Naive B cell (primary cell): Measurements from ENCODE around the gene ZFR. TPM values are rescaled to one million over a fixed set of nuclear protein-coding genes. Genes with fewer than 3 reads are reported as not detected.
"Not testable (repeated sequence)": the region's sequence is repeated elsewhere in the genome, so short reads cannot be mapped to it uniquely, and the experiment has no call there.

Experiments used
- ATAC-seq, 2 donors: fragments of 150-1000 bp; cut with Tn5 transposase; 2 replicates each; pipeline ENCODE4 v1.10.0; 2021; ENCODE audit warnings: low read depth in 2 of 2, mild to moderate bottlenecking in 2 of 2, moderate library complexity in 2 of 2
- DNase-seq: peaks from one replicate; pipeline ENCODE4 v3.0.0; 2022
- H3K27ac Mint-ChIP-seq, 6 donors: one replicate each; pipeline ENCODE4 v1.8.0; 2020 to 2022; ENCODE audit warnings: mild to moderate bottlenecking in 6 of 6, mixed read lengths in 6 of 6, moderate library complexity in 5 of 6, inconsistent platforms in 2 of 6
- H3K27me3 Mint-ChIP-seq, 3 donors: one replicate each; pipeline ENCODE4 v1.8.0; 2021 to 2022; ENCODE audit warnings: mixed read lengths in 3 of 3, mild to moderate bottlenecking in 1 of 3
- H3K36me3 Mint-ChIP-seq, 2 donors: one replicate each; pipeline ENCODE4 v1.8.0; 2020 to 2022; ENCODE audit warnings: mixed read lengths in 2 of 2, inconsistent platforms in 1 of 2, mild to moderate bottlenecking in 1 of 2
- H3K4me1 Mint-ChIP-seq, 3 donors: one replicate each; pipeline ENCODE4 v1.8.0; 2020 to 2022; ENCODE audit warnings: mixed read lengths in 3 of 3, inconsistent platforms in 1 of 3, mild to moderate bottlenecking in 1 of 3, moderate library complexity in 1 of 3
- H3K4me3 Mint-ChIP-seq, 8 donors: one replicate each; pipeline ENCODE4 v1.8.0; 2020 to 2022; ENCODE audit warnings: mild to moderate bottlenecking in 8 of 8, mixed read lengths in 8 of 8, moderate library complexity in 8 of 8, inconsistent platforms in 2 of 8
- H3K9me3 Mint-ChIP-seq, 7 donors: one replicate each; pipeline ENCODE4 v1.8.0; 2020 to 2022; ENCODE audit warnings: mixed read lengths in 7 of 7, mild to moderate bottlenecking in 5 of 7, inconsistent platforms in 2 of 7, moderate library complexity in 1 of 7
- polyA plus RNA-seq, 6 donors: library from polyadenylated mRNA; unstranded; fragments of 300-500 nt; fragmentation: Illumina TruSeq; gene quantifications; one replicate each; pipeline ENCODE4 v1.2.3, GENCODE V29; 2021; ENCODE audit warnings: low read depth in 6 of 6

Gene ZFR
- polyA plus RNA-seq, 6 donors from 2014 or later = 95.4 to 125 (median 107) TPM

DNA sequence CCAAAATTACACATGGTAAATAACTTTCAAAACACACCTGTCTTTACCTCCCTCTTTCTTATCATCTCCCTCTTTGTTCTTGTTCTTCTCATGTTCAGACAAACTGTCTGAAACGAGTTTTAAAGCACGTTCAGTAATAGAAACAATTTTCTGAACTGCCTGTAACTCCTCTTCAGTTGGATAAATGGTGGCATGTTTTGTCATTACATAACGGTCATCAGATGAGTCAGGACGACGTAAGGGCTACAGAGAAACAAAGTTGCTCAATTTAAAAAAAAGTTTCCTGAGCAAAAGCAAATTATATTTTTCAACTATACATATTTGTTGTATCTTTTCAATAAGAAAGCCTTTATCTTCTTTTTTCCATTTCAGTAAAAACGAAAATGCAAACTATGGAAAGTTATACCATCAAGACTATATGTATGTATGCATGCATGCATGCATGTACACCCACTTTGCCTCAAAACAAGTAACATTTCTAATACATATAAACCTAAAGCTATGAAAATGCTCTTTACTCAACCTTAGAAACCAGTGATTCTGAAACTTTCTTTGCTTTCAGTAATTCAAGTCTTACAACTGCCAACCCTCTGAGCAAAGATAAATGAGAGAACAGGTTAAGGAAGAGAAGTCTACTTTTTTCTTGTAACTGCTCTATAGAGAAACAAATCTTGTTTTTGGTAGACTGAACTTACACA lies 56.0 kb downstream of the ZFR start:
- no peaks in the 10 kb centered on the region for H3K27me3 Mint-ChIP-seq
- no peak overlapping the region for H3K27ac Mint-ChIP-seq
- no peak for DNase-seq
- no peak for ATAC-seq
- no peaks in the 10 kb centered on the region for H3K4me1 Mint-ChIP-seq
- H3K36me3 Mint-ChIP-seq = peaks cover 7 to 19% of the 10 kb centered on the region in 2 donors
- no peak overlapping the region for H3K4me3 Mint-ChIP-seq
- H3K9me3 Mint-ChIP-seq = no peaks in the 10 kb centered on the region

DNA sequence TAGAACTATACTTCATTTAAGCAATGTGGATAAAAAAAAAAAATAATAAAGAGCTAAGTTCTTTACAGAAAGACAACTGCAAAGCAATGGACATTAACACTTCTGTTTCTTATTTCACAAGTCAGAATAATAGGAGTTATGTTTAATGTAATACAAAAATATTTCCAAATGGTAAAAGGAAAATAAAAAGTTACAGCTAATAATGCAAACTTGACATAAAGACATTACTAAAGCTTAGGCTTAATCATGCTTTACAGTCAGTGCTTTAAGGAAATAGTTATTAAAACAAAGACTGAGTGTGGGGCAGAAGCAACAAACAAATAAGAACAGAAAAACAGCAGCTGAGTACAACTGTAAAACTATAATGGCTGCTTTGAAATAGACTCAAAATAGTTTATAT lies 56.7 kb downstream of the ZFR start:
- Mint-ChIP-seq H3K36me3 (peaks cover 7 to 19% of the 10 kb centered on the region in 2 donors), H3K9me3 (no peaks in the 10 kb centered on the region), H3K27ac (no peak overlapping the region), H3K4me1 (no peaks in the 10 kb centered on the region), H3K4me3 (no peak overlapping the region), H3K27me3 (no peaks in the 10 kb centered on the region)
- DNase-seq = no peak
- no peak for ATAC-seq

DNA sequence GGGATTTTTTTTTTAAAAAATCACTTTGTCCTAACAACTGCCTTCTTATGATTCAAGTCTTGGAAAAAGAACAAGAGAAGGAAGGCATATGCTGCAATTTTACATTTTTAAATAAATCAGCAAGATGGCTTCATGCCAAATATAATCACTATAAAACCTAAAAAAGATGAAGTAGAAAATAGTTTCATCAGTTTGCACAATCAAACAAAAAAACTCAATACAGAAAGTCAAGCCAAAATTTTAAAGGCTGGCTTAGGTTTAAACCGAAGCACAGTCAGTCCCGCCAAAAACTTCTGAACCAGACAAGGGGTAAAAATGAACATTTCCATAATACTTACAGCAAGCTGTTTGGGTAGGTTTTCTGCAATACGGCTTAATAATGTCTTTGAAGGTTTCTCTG lies 57.3 kb downstream of the ZFR start:
- peaks cover 7 to 19% of the 10 kb centered on the region in 2 donors for H3K36me3 Mint-ChIP-seq
- H3K4me1 Mint-ChIP-seq = no peaks in the 10 kb centered on the region
- DNase-seq = no peak
- ATAC-seq = no peak
- H3K4me3 Mint-ChIP-seq = no peak overlapping the region
- no peaks in the 10 kb centered on the region for H3K27me3 Mint-ChIP-seq
- no peaks in the 10 kb centered on the region for H3K9me3 Mint-ChIP-seq
- H3K27ac Mint-ChIP-seq = no peak overlapping the region

DNA sequence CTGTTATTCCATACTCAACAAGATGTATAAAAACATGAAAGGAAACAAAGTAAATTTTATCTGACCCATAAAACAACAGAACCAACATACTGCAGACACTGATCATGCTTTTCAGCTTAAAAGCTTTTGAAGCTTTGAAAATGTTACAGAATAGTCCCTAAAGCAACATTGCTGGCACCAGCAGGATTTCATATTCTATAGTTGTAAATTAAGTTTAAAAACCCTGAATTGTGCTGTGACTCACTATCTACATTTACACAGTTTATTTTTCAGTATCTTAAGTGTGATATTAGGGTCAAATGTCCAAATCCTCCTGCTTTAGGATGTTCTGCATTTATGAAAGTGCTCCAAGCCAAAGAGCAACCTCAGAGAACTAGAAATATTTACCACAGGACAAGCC lies 59.9 kb downstream of the ZFR start:
- H3K36me3 Mint-ChIP-seq = peaks cover 7 to 15% of the 10 kb centered on the region in 2 donors
- H3K4me3 Mint-ChIP-seq = no peak overlapping the region
- H3K27me3 Mint-ChIP-seq = no peaks in the 10 kb centered on the region
- H3K27ac Mint-ChIP-seq = no peak overlapping the region
- H3K4me1 Mint-ChIP-seq = no peaks in the 10 kb centered on the region
- no peak for ATAC-seq
- DNase-seq = no peak
- H3K9me3 Mint-ChIP-seq = no peaks in the 10 kb centered on the region

DNA sequence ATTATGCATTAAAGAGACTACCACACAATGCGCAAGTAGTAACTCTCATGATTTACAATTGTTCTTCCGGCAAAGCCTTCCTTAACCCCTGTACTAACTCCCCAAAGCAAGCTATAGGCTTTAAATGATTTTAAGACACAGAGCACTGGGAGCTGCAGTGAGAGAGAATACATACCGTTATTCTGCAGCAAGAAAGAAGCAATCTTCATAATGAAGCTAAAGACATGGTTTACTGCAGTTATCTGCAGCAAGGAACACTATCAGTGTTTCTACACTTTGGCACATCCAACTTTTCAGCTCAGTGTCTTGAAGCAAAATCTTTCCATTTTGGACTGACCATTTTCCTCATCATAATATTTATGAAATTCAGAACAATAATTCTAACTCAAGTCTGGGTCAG lies 61.0 kb downstream of the ZFR start:
- ATAC-seq (no peak), DNase-seq (no peak)
- no peaks in the 10 kb centered on the region for H3K4me1 Mint-ChIP-seq
- H3K9me3 Mint-ChIP-seq = no peaks in the 10 kb centered on the region
- H3K4me3 Mint-ChIP-seq = no peak overlapping the region
- H3K36me3 Mint-ChIP-seq = peaks cover 7 to 16% of the 10 kb centered on the region in 2 donors
- no peaks in the 10 kb centered on the region for H3K27me3 Mint-ChIP-seq
- no peak overlapping the region for H3K27ac Mint-ChIP-seq

DNA sequence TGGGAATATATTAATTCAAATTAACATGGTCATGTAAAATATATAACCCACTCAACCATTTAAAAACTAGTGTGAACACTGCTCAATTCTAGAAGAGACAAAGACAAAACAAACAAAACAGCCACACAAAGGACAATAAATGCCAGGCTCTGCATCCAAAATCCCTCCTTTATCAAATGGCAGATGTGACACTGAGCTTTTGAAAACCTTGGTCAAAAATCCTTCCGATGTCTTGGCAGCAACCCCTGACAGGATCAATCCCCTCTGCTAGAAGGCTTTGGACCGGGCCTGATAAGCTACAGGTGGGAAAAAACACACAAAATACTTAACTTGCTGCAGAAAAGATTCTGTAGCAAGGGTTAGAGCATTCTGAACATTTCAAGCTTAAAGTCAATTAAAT lies 61.5 kb downstream of the ZFR start:
- no peaks in the 10 kb centered on the region for H3K27me3 Mint-ChIP-seq
- no peak overlapping the region for H3K4me3 Mint-ChIP-seq
- peaks cover 7 to 11% of the 10 kb centered on the region in 2 donors for H3K36me3 Mint-ChIP-seq
- DNase-seq (no peak), ATAC-seq (no peak)
- no peaks in the 10 kb centered on the region for H3K9me3 Mint-ChIP-seq
- H3K27ac Mint-ChIP-seq = peak overlapping the region in 2 of 6 donors; percentile 44 to 47
- H3K4me1 Mint-ChIP-seq = no peaks in the 10 kb centered on the region

DNA sequence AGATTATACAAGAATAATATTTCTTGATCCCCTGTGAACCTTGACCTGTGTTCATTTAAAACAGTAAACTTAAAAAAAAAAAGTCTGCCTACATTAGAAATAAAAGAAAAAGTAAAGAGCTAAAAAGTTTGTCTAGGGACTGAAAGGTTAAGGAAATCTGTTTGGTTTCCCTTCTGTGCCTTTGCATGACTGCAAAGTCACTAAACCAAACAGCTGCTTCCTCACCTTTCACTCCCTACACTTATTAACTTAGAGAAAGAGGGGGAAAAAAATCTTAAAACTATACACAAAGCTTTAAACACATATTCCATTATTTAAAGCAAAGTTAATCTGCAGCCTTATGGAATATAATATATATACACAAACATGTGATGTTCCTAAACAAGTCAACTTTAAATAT lies 65.1 kb downstream of the ZFR start:
- Mint-ChIP-seq H3K4me1 (no peaks in the 10 kb centered on the region), H3K9me3 (no peaks in the 10 kb centered on the region), H3K27me3 (no peaks in the 10 kb centered on the region), H3K27ac (peak overlapping the region in 2 of 6 donors; percentile 43 to 89), H3K4me3 (no peak overlapping the region), H3K36me3 (peaks cover 3 to 9% of the 10 kb centered on the region in 2 donors)
- ATAC-seq = no peak
- DNase-seq = no peak

DNA sequence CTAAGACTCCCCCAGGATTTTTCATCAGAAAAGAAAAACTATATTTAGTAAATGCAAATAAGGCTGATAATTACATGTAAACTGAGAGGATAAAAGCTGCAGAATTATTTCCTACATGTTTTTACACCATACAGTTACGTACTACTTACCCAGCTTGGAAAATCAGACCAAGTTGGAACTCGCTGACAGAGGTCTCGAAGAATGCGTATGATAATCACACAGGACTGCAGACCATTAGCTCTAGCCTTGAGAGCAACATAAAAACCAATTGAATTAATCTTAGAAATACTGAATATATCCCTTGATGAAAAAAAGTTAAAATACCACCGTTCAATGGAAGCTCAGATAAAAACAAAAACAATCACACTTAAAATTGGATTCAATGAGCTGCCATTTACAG lies 65.6 kb downstream of the ZFR start:
- no peak for ATAC-seq
- peaks cover 2 to 8% of the 10 kb centered on the region in 2 donors for H3K36me3 Mint-ChIP-seq
- no peaks in the 10 kb centered on the region for H3K9me3 Mint-ChIP-seq
- H3K4me1 Mint-ChIP-seq = no peaks in the 10 kb centered on the region
- no peaks in the 10 kb centered on the region for H3K27me3 Mint-ChIP-seq
- peak overlapping the region in 2 of 6 donors; percentile 43 to 89 for H3K27ac Mint-ChIP-seq
- DNase-seq = no peak
- H3K4me3 Mint-ChIP-seq = no peak overlapping the region

DNA sequence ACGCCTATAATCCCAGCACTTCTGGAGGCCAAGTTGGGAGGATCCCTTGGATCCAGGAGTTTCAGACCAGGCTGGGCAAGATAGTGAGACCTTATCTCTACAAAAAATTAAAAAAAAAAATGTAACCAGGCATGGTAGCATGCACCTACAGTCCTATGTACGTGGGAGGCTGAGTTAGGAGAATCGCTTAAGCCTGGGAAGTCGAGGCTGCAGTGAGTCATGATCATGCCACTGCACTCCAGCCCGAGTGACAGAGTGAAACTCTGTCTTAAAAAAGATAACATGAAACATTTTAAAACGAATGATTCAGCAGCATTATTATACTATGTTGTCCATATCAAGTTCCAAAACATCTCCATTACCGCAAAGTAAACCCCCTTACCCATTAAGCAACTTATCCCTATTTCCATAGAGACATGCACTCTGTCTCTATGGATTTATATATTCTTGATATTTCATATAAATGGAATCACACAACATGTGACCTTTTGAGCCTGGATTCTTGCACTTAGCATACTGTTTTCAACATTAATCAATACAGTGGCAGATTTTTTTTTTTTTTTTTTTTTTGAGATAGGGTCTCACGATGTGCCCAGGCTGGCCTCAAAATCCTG lies 74.9 kb downstream of the ZFR start:
- H3K27me3 Mint-ChIP-seq = no peaks in the 10 kb centered on the region
- H3K4me1 Mint-ChIP-seq = peaks cover 0 to 4% (median 2%) of the 10 kb centered on the region in 3 donors
- H3K36me3 Mint-ChIP-seq = peaks cover 17 to 26% of the 10 kb centered on the region in 2 donors
- ATAC-seq = no peak
- no peaks in the 10 kb centered on the region for H3K9me3 Mint-ChIP-seq
- H3K27ac Mint-ChIP-seq = peak overlapping the region in 2 of 6 donors; percentile 9 to 24
- no peak for DNase-seq
- no peak overlapping the region for H3K4me3 Mint-ChIP-seq

DNA sequence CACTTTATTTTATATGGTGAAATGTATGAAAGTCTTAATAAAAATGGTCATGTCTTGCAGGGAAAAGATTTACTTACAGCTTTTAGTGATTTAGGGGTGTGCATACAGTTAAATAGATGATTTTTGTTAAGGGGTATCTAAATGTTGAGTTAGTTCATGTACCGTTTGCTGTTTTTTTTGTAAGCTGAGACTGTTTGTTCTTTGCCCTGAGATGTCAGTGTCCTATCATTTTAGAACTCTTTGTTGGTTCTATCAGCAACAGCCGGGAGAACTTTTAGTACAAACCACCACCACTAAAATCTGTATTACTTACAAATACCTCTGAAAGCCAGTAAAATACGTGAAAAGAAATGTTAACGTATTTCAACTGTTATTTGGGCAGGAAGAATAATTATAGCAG lies 75.5 kb downstream of the ZFR start:
- Mint-ChIP-seq H3K27me3 (no peaks in the 10 kb centered on the region), H3K36me3 (peaks cover 16 to 26% of the 10 kb centered on the region in 2 donors), H3K4me3 (no peak overlapping the region), H3K4me1 (peaks cover 0 to 4% (median 2%) of the 10 kb centered on the region in 3 donors), H3K9me3 (no peaks in the 10 kb centered on the region), H3K27ac (no peak overlapping the region)
- no peak for DNase-seq
- no peak for ATAC-seq

DNA sequence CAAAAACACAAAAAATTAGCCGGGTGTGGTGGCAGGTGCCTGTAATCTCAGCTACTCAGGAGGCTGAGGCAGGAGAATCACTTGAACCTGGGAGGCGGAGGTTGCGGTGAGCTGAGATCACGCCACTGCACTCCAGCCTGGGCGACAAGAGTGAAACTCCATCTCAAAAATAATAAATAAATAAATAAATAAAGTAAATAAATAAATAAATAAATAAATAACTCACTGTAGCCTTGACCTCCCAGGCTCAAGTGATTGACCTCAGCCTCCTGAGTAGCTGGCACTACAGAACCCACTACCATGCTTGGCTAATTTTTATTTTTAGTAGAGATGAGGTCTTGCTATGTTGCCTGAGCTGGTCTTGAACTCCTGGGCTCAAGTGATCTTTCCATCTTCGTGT lies 77.3 kb downstream of the ZFR start:
- Mint-ChIP-seq H3K27ac (peak overlapping the region in 2 of 6 donors; percentile 30 to 74), H3K36me3 (peaks cover 21 to 24% of the 10 kb centered on the region in 2 donors)
- not testable (repeated sequence) for DNase-seq, H3K4me3 Mint-ChIP-seq, H3K9me3 Mint-ChIP-seq, ATAC-seq, H3K4me1 Mint-ChIP-seq, H3K27me3 Mint-ChIP-seq

DNA sequence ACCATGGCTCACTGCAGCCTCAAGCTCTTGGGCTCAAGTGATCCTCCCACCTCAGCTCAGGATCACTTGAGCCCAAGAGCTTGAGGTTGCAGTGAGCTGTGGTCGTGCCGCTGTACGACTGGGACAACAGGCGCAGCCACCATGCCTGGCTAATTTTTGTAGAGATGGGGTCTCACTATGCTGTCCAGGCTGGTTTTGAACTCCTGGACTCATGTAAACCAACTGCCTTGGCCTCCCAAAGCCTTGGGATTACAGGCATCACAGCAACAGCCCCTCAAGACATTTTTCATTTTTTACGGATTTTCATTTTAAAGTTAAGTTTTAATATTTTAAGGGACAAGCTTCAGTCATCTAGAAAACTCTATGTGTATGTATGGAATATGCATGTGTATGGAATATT lies 78.9 kb downstream of the ZFR start:
- H3K27ac Mint-ChIP-seq = no peak overlapping the region
- H3K9me3 Mint-ChIP-seq = no peaks in the 10 kb centered on the region
- no peaks in the 10 kb centered on the region for H3K4me1 Mint-ChIP-seq
- DNase-seq = no peak
- peaks cover 10 to 12% of the 10 kb centered on the region in 2 donors for H3K36me3 Mint-ChIP-seq
- ATAC-seq = no peak
- H3K27me3 Mint-ChIP-seq = no peaks in the 10 kb centered on the region
- H3K4me3 Mint-ChIP-seq = no peak overlapping the region

DNA sequence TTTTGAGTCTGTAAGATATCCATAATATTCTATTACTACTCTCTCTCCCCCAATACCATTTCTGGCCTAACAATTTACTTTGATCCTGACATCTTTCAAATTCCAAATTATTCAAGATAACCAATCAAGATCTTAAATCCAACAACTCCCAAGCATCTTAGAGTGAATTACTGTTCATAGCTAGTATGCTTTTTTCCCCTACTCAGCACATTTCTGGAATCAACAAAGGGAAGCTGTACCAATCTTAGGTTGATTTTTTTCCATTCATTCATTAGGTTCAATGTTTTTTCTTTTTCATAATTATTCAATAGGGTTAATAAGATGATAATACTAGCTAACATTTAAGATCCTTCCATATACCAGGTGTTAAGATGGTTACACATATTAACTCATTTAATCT lies 81.5 kb downstream of the ZFR start:
- H3K27me3 Mint-ChIP-seq = no peaks in the 10 kb centered on the region
- ATAC-seq = no peak

DNA sequence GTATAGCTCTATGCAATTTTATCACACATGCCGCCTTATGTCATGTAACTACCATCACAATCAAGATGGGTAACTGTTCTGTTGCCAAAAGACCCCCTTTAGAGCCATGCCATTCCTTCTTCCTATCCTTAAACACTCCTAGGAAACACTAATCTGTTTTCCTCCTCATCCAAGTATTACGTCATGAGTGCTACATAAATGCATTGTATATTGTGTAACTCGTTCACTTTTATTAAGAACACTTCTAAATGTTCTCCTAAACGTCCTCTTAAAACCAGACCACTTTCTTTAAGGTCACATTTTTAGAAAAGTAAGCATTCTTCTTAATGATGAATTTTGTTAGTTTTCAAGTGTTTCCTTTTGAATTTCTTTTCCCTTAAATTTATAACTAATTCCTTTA lies 82.0 kb downstream of the ZFR start:
- ATAC-seq = no peak
- peaks cover 4 to 12% of the 10 kb centered on the region in 2 donors for H3K36me3 Mint-ChIP-seq
- H3K27ac Mint-ChIP-seq = peak overlapping the region in 1 of 6 donors; percentile 27
- no peak overlapping the region for H3K4me3 Mint-ChIP-seq
- H3K4me1 Mint-ChIP-seq = no peaks in the 10 kb centered on the region
- no peaks in the 10 kb centered on the region for H3K9me3 Mint-ChIP-seq
- H3K27me3 Mint-ChIP-seq = no peaks in the 10 kb centered on the region
- no peak for DNase-seq

More for the DNA sequence above, 81.5 kb downstream of the ZFR start:
- no peak overlapping the region for H3K4me3 Mint-ChIP-seq
- no peaks in the 10 kb centered on the region for H3K4me1 Mint-ChIP-seq
- no peaks in the 10 kb centered on the region for H3K9me3 Mint-ChIP-seq
- no peak for DNase-seq
- H3K27ac Mint-ChIP-seq = no peak overlapping the region
- H3K36me3 Mint-ChIP-seq = peaks cover 4 to 12% of the 10 kb centered on the region in 2 donors
